Activated T-cell treated with anti-CD3 and anti-CD28 coated beads, Interleukin-2, amount 50 U/mL, for 48 hours (primary cell): ENCODE results near the gene CDH12.

Experiments
- DNase-seq, 2 experiments: peaks; one replicate each; pipeline ENCODE4 v3.0.0-alpha.2; 2020

CDH12 gene

GRCh38 chr5:21807953-21808352 is 1045.2 kb downstream of the CDH12 start:
- no peak for DNase-seq

GRCh38 chr5:21806943-21807342 is 1046.2 kb downstream of the CDH12 start:
- no peak for DNase-seq

GRCh38 chr5:21806271-21806670 is 1046.9 kb downstream of the CDH12 start:
- DNase-seq, result no peak

GRCh38 chr5:21802869-21803490 is 1050.2 kb downstream of the CDH12 start:
- no peak for DNase-seq

GRCh38 chr5:21802100-21802499 is 1051.0 kb downstream of the CDH12 start:
- DNase-seq, result no peak

- no peak for DNase-seq
These were observed 1060.4 kb downstream of the CDH12 start for GRCh38 chr5:21792748-21793147.

GRCh38 chr5:21791304-21791703 is 1061.8 kb downstream of the CDH12 start:
- no peak for DNase-seq

- no peak for DNase-seq
These were observed 1068.7 kb downstream of the CDH12 start for GRCh38 chr5:21784487-21784886.

GRCh38 chr5:21783074-21783679 is 1070.0 kb downstream of the CDH12 start:
- no peak for DNase-seq

- no peak for DNase-seq
These were observed 1076.7 kb downstream of the CDH12 start for GRCh38 chr5:21776466-21776865.

- no peak for DNase-seq
These were observed 1078.3 kb downstream of the CDH12 start for GRCh38 chr5:21774801-21775200.

- DNase-seq, result no peak
These were observed 1078.9 kb downstream of the CDH12 start for GRCh38 chr5:21774281-21774680.

GRCh38 chr5:21773456-21773855 is 1079.7 kb downstream of the CDH12 start:
- DNase-seq, result no peak

GRCh38 chr5:21765406-21765805 is 1087.7 kb downstream of the CDH12 start:
- no peak for DNase-seq

GRCh38 chr5:21739096-21739495 is 1114.0 kb downstream of the CDH12 start:
- no peak for DNase-seq

- no peak for DNase-seq
These were observed 1129.6 kb downstream of the CDH12 start for GRCh38 chr5:21723500-21723899.

- no peak for DNase-seq
These were observed 1141.0 kb downstream of the CDH12 start for GRCh38 chr5:21711866-21712758.

- DNase-seq, result no peak
These were observed 1143.4 kb downstream of the CDH12 start for GRCh38 chr5:21709770-21710169.

GRCh38 chr5:21704974-21705668 is 1148.0 kb downstream of the CDH12 start:
- DNase-seq, result no peak

- no peak for DNase-seq
These were observed 1151.8 kb downstream of the CDH12 start for GRCh38 chr5:21701317-21701716.
